Common myeloid progenitor, CD34-positive (primary cell): Measurements from ENCODE around the gene DOC2A.
A peak's percentile ranks its signal among the peaks of the same experiment; 100 is the strongest.

Source experiments
- CTCF ChIA-PET: fragments of 350-600 bp; sonication (Branson Sonifier 250); formaldehyde crosslinking; loops from one replicate; lab custom pipeline; 2021; ENCODE audit warnings: antibody characterized with exemption; lab: Charles Lee
- POLR2A ChIA-PET: fragments of 350-600 bp; sonication (Branson Sonifier 250); formaldehyde crosslinking; loops from one replicate; lab custom pipeline; 2021; ENCODE audit warnings: antibody characterized with exemption; lab: Charles Lee
- DNase-seq, 3 donors: peaks; one replicate each; pipeline versions ENCODE4 v3.0.0 to v3.0.0-alpha.2; 2013
- H3K27ac ChIP-seq, 2 experiments: 1 replicate in 1 of 2; 2 replicates in 1 of 2; pipeline ENCODE4 v1.7.0; 2013; ENCODE audit warnings: inconsistent platforms in 2 of 2, low read length in 2 of 2, mild to moderate bottlenecking in 2 of 2, low read depth in 1 of 2, moderate library complexity in 1 of 2; ENCODE audit not compliant: severe bottlenecking in 2 of 2, insufficient read depth in 1 of 2, poor library complexity in 1 of 2
- H3K27me3 ChIP-seq, 5 experiments: replicated peaks in 2 of 5; 1 replicate in 3 of 5; 2 replicates in 2 of 5; pipeline versions ENCODE4 v1.6.1 to v1.7.0; 2013; ENCODE audit warnings: low read length in 4 of 5, mild to moderate bottlenecking in 2 of 5, moderate library complexity in 2 of 5, inconsistent platforms in 1 of 5; ENCODE audit not compliant: insufficient read depth in 5 of 5, control insufficient read depth in 4 of 5
- H3K36me3 ChIP-seq, 4 experiments: 1 replicate in 2 of 4; 2 replicates in 2 of 4; pipeline versions ENCODE4 v1.6.1 to v1.7.0; 2013; ENCODE audit warnings: low read length in 3 of 4, control low read depth in 1 of 4, mild to moderate bottlenecking in 1 of 4; ENCODE audit not compliant: control insufficient read depth in 4 of 4, insufficient read depth in 4 of 4
- H3K4me1 ChIP-seq, 4 experiments: 1 replicate in 3 of 4; 2 replicates in 1 of 4; pipeline versions ENCODE4 v1.6.1 to v1.7.1; 2013; ENCODE audit warnings: low read length in 3 of 4, mild to moderate bottlenecking in 3 of 4, control low read depth in 1 of 4, inconsistent platforms in 1 of 4, moderate library complexity in 1 of 4; ENCODE audit not compliant: control insufficient read depth in 4 of 4, insufficient read depth in 4 of 4; ENCODE audit errors: control extremely low read depth in 1 of 4
- H3K4me3 ChIP-seq, 7 experiments: 1 replicate in 4 of 7; 2 replicates in 3 of 7; pipeline versions ENCODE4 v1.5.1 to v1.7.0; 2013; ENCODE audit warnings: mild to moderate bottlenecking in 7 of 7, low read length in 6 of 7, moderate library complexity in 6 of 7, inconsistent platforms in 2 of 7, low read depth in 2 of 7, control low read depth in 1 of 7; ENCODE audit not compliant: insufficient read depth in 4 of 7, control insufficient read depth in 1 of 7; ENCODE audit errors: extremely low read depth in 1 of 7
- H3K9me3 ChIP-seq, 5 experiments: 1 replicate in 4 of 5; 2 replicates in 1 of 5; pipeline versions ENCODE4 v1.6.1 to v1.7.1; 2013; ENCODE audit warnings: low read length in 4 of 5, mild to moderate bottlenecking in 2 of 5, inconsistent platforms in 1 of 5, low read depth in 1 of 5, moderate library complexity in 1 of 5; ENCODE audit not compliant: control insufficient read depth in 4 of 5, insufficient read depth in 2 of 5; ENCODE audit errors: control extremely low read depth in 1 of 5
- WGBS: methylation state at CpG from one replicate; pipeline ENCODE4 v1.1.5; 2013; ENCODE audit not compliant: insufficient coverage; 5-methylcytosine and 5-hydroxymethylcytosine counted together

Gene DOC2A

DNA sequence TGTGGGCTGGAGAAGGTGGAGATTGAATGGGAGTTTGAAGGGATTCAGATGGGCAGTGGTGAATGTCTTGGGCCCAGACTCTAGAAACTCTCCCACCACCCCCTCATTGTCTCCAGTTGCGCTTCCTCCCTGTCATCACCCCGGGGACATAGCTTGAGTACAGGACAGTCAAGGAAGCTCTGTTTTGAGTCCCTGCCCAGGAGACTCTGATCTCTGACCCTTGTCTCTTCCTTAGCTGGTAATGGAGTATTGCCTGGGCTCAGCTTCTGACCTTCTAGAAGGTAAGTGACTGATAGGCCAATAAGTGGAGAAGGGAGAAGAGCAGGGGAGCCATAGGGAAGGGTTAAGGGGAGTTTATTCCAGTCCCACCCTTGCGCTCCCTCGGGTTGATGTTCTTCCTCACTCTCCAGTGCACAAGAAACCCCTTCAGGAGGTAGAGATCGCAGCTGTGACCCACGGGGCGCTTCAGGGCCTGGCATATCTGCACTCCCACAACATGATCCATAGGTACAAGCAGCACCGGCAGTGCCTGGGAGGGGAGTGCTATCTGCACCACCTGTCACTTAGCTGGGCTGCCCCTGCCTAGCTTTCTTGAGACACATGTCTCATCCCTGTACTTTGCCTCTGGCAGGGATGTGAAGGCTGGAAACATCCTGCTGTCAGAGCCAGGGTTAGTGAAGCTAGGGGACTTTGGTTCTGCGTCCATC lies 32.1 kb downstream of the DOC2A start:
- no peak for DNase-seq
- no peak overlapping the region for H3K27ac ChIP-seq
- CTCF ChIA-PET = interaction anchor here (1.0 to 1.1 kb wide), 2 partner anchors 14 to 17 kb away, joined by 3 read pairs; partner anchors contain the start of gene TMEM219
- no peaks in the 10 kb centered on the region for H3K27me3 ChIP-seq
- H3K4me1 ChIP-seq = peaks cover 7 to 29% (median 25%) of the 10 kb centered on the region in 4 experiments
- peaks cover 5 to 67% (median 56%) of the 10 kb centered on the region in 4 experiments for H3K36me3 ChIP-seq
- POLR2A ChIA-PET = no interaction called here
- H3K9me3 ChIP-seq = no peaks in the 10 kb centered on the region
- H3K4me3 ChIP-seq = no peak overlapping the region
- 96% methylated on average over 5 of the region's 9 CpGs for WGBS

DNA sequence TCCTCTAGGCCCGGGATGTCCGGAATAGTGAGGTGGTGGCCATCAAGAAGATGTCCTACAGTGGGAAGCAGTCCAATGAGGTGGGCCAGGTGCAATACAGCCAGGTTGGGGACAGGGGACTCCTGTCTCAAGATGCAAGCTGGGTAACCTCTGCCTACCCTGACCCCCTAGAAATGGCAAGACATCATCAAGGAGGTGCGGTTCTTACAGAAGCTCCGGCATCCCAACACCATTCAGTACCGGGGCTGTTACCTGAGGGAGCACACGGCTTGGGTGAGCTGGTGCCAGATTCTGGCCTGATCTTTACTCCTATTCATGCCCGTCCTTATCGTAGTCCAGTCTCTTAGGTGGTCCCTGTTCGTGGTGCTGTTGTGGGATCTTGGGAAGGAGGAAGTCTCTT lies 32.7 kb downstream of the DOC2A start:
- no peak for DNase-seq
- no peaks in the 10 kb centered on the region for H3K9me3 ChIP-seq
- ChIA-PET POLR2A (no interaction called here), CTCF (interaction anchor here (1.0 to 1.2 kb wide), 2 partner anchors 8 to 15 kb away, joined by 3 to 5 read pairs; no protein-coding TSS in a partner anchor)
- peaks cover 7 to 31% (median 26%) of the 10 kb centered on the region in 4 experiments for H3K4me1 ChIP-seq
- no peak overlapping the region for H3K4me3 ChIP-seq
- whole genome bisulfite sequencing = 94% methylated on average over 7 of the region's 9 CpGs
- H3K27me3 ChIP-seq = no peaks in the 10 kb centered on the region
- H3K36me3 ChIP-seq = peaks cover 4 to 61% (median 50%) of the 10 kb centered on the region in 4 experiments
- no peak overlapping the region for H3K27ac ChIP-seq

DNA sequence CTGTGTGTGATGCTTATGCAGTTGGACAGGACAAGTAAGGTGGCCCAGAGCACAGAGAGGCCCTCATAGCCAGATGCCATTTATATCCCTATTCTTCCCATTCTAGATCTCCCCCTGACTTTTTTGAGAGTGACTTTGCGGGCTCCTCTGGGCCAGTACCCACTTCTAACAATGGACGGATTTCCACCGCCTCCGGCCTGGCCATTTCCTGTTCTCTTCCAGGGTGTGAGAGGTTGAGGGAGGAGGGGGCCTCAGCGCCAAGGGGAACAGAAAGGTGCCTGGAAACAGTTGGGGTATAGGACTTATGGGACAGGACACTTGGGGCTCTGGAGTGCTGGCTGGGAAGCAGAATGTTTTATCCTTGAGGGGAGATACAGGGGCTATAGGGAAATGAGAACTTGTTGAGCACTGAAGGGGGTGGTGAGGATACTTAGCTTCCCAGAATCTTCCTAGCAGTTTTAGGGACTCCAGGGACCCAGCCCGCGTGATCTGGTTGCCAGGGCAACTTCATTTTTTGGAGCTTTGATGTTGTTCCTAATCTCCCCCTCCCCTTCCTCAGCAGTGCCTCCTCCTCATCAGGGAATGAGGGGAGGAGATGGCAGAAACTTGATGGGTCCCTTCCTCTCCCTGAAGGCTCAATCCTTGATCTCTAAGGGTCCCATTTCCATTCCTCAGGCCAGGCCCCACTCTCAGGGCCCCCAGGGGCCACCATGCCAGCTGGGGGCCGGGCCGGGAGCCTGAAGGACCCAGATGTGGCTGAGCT lies 33.6 kb downstream of the DOC2A start:
- Histone ChIP-seq H3K27ac (peak overlapping the region in 1 of 2 experiments; percentile 1), H3K4me3 (no peak overlapping the region), H3K27me3 (no peaks in the 10 kb centered on the region), H3K36me3 (peaks cover 4 to 61% (median 47%) of the 10 kb centered on the region in 4 experiments), H3K4me1 (peaks cover 7 to 31% (median 26%) of the 10 kb centered on the region in 4 experiments), H3K9me3 (no peaks in the 10 kb centered on the region)
- no CpG with 5 or more reads among the region's 9 CpGs for WGBS
- ChIA-PET POLR2A (interaction anchor here (0.6 kb wide), 1 partner anchor 9 kb away, joined by 4 read pairs; no protein-coding TSS in a partner anchor), CTCF (interaction anchor here (1.2 to 1.3 kb wide), 2 partner anchors 9 to 20 kb away, joined by 4 to 5 read pairs; no protein-coding TSS in a partner anchor)
- DNase-seq = no peak

DNA sequence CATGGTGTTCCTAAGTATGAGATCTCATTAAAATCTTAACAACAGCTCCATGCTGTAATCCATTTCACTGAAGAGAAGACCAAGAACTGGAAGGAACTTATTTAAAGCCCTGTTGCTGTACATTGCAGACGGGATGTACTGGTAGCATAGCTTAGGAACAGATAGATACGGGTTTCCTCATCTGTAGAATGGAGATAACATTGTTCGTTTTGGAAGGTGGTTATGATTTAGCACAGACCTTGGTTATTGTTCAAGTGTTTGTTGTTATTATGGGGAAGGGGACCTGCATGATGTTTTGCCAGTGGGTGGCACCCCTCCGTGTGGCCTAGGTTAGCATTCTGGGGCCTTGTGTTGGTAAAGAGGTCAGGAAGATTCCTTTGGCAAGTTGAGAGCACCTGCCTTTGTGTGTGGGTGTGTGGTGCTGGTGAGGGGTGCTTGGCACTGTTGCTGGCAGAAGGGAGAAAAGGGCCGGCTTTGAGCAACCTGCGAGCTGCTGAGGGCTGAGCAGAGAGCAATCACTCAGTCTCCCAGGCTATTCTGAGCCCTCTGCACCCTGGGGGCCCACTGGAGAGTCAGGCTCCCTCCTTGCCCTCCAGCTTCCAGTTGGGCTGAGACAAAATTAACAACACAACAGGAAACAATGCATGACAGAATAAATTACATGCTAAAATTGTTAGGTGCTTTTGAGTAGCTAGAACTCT lies 34.9 kb downstream of the DOC2A start:
- Histone ChIP-seq H3K27me3 (no peaks in the 10 kb centered on the region), H3K36me3 (peaks cover 9 to 56% (median 45%) of the 10 kb centered on the region in 4 experiments), H3K4me3 (peak overlapping the region in 6 of 7 experiments; percentile 1 to 98 (median 62)), H3K4me1 (peaks cover 7 to 31% (median 26%) of the 10 kb centered on the region in 4 experiments), H3K27ac (peak overlapping the region in 1 of 2 experiments; percentile 23), H3K9me3 (no peaks in the 10 kb centered on the region)
- ChIA-PET POLR2A (no interaction called here), CTCF (interaction anchor here (0.9 to 1.3 kb wide), 3 partner anchors 14 to 113 kb away, joined by 3 to 4 read pairs (median 4); partner anchors contain the start of gene CDIPT)
- DNase-seq = peak in 2 of 3 donors; percentile 25 to 54
- WGBS = 43% methylated on average over 4 of the region's 6 CpGs

- peak overlapping the region in 1 of 2 experiments; percentile 23 for H3K27ac ChIP-seq
- H3K4me1 ChIP-seq = peaks cover 7 to 31% (median 26%) of the 10 kb centered on the region in 4 experiments
- POLR2A ChIA-PET = no interaction called here
- CTCF ChIA-PET = interaction anchor here (0.9 to 1.3 kb wide), 4 partner anchors 10 to 27 kb away, joined by 3 to 4 read pairs (median 3); partner anchors contain the start of genes HIRIP3 and INO80E
- DNase-seq = peak in 1 of 3 donors; percentile 4
- 64% methylated on average over 4 of the region's 5 CpGs for WGBS
- H3K27me3 ChIP-seq = no peaks in the 10 kb centered on the region
- H3K9me3 ChIP-seq = no peaks in the 10 kb centered on the region
- H3K4me3 ChIP-seq = peak overlapping the region; percentile 86 to 98 (median 95)
- H3K36me3 ChIP-seq = peaks cover 9 to 48% (median 37%) of the 10 kb centered on the region in 4 experiments
These were observed 35.7 kb downstream of the DOC2A start for GRCh38 chr16:29975134-29975538.

DNA sequence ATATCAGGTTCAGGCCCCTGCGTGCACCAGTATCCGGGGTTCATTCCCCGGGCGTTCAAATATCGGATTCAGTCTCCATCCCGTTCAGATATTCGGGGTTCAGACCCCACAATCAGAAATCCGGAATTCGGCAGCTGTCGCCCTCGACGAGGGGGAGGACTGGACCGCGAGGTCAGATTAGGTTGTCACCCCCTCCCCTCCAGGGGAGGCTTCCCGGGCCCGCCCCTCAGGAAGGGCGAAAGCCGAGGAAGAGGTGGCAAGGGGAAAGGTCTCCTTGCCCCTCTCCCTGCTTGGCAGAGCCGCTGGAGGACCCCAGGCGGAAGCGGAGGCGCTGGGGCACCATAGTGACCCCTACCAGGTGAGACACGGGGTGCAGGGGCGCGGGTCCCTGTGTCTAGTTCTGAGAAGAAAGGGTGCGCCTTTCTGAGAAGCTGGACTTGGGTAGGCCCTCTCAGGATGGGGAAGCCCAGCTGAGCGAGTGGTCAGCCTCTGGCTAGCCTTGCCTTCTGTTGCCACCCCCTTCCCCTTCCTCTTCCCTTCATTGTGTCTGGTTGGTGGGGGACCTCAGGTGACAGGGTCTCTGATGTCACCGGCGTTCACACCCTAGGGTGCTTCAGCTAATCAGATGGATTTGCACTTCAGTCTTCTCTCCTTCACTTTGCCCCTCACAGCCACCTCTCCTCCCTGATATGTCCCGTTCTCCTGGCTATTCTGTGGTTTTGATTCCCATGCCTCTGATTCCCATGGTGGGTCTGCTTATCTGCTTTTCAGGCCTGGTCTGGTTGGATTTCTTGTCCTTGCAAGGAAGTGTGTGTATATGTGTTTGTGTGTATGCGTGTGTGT lies 36.3 kb downstream of the DOC2A start:
- Histone ChIP-seq H3K27ac (peak overlapping the region; percentile 80 to 87), H3K4me3 (peak overlapping the region; percentile 86 to 98 (median 95)), H3K4me1 (peaks cover 7 to 31% (median 26%) of the 10 kb centered on the region in 4 experiments), H3K36me3 (peaks cover 5 to 45% (median 34%) of the 10 kb centered on the region in 4 experiments), H3K9me3 (no peaks in the 10 kb centered on the region), H3K27me3 (no peaks in the 10 kb centered on the region)
- ChIA-PET POLR2A (interaction anchor here (2.7 kb wide), 1 partner anchor 12 kb away, joined by 7 read pairs; no protein-coding TSS in a partner anchor), CTCF (interaction anchor here (0.9 to 2.1 kb wide), 6 partner anchors 11 to 63 kb away, joined by 3 to 6 read pairs (median 4); partner anchors contain the start of genes HIRIP3 and INO80E)
- DNase-seq = peak in 2 of 3 donors; percentile 26 to 46
- WGBS = 0% methylated on average over 27 of the region's 31 CpGs
